ENCODE measurements around the gene OBSCN. TPM values are rescaled to one million over a fixed set of nuclear protein-coding genes. Genes with fewer than 3 reads are reported as not detected.

The OBSCN gene
- total RNA-seq, 1 experiment from 2014 or later, result 33.3 TPM

- Mint-ChIP-seq H3K4me1 (no peaks in the 10 kb centered on the region), H3K27ac (no peak overlapping the region), H3K27me3 (ENCODE audit: low read depth) (no peaks in the 10 kb centered on the region), H3K4me3 (no peak overlapping the region), H3K9me3 (no peaks in the 10 kb centered on the region), H3K36me3 (ENCODE audit: insufficient read depth in 1 of 3, low read depth in 3 of 3) (peaks cover 19 to 45% (median 36%) of the 10 kb centered on the region in 3 experiments; a peak in 6 of 7 replicates)
- Histone ChIP-seq H2BK15ac (ENCODE audit: low read depth, low read length) (no peak overlapping the region), H3K9ac (ENCODE audit: extremely low read depth, insufficient read length, low read length) (no peak overlapping the region), H3K27me3 (ENCODE audit: insufficient read depth, low read length) (no peaks in the 10 kb centered on the region), H3K4ac (ENCODE audit: low read depth, low read length) (no peak overlapping the region), H3K79me2 (ENCODE audit: insufficient read depth, low read length) (no peaks in the 10 kb centered on the region), H2AK5ac (ENCODE audit: insufficient read length, low read length) (no peak overlapping the region), H4K8ac (replicated peaks; ENCODE audit: insufficient read length, low read depth, low read length) (no peak overlapping the region), H2BK5ac (ENCODE audit: insufficient read length, low read length) (no peak overlapping the region), H3K4me2 (ENCODE audit: insufficient read depth, insufficient read length, low read length) (no peak overlapping the region), H4K91ac (ENCODE audit: insufficient read length, low read depth, low read length) (no peak overlapping the region), H3K23ac (ENCODE audit: insufficient read length, low read depth, low read length) (no peak overlapping the region), H3K56ac (ENCODE audit: insufficient read length, low read depth, low read length) (no peak overlapping the region), H3K23me2 (ENCODE audit: insufficient read length, low read depth, low read length, poor library complexity, severe bottlenecking) (no peaks in the 10 kb centered on the region), H3T11ph (ENCODE audit: low read length) (no peak overlapping the region), H3K4me1 (ENCODE audit: insufficient read depth, low read length) (no peaks in the 10 kb centered on the region), H3K18ac (ENCODE audit: insufficient read length, low read depth, low read length) (no peak overlapping the region), H3K79me1 (ENCODE audit: insufficient read depth, low read depth, low read length, poor library complexity, severe bottlenecking) (no peaks in the 10 kb centered on the region), H4K20me1 (ENCODE audit: control insufficient read depth, insufficient read depth, insufficient read length) (no peaks in the 10 kb centered on the region), H4K5ac (ENCODE audit: insufficient read length, low read depth, low read length) (no peak overlapping the region), H3K27ac (ENCODE audit: insufficient read length, low read depth, low read length) (no peak overlapping the region), H2AFZ (ENCODE audit: low read length) (no peak overlapping the region), H3K9me3 (ENCODE audit: control insufficient read depth, low read depth, low read length) (no peaks in the 10 kb centered on the region), H2BK120ac (ENCODE audit: low read depth, low read length, poor library complexity, severe bottlenecking) (no peak overlapping the region), H2BK12ac (ENCODE audit: insufficient read length, low read depth, low read length) (no peak overlapping the region), H3K14ac (ENCODE audit: insufficient read depth, low read length) (no peak overlapping the region), H2BK20ac (ENCODE audit: low read depth, low read length, poor library complexity, severe bottlenecking) (no peak overlapping the region)
- no peak for DNase-seq
- no CpG with 5 or more reads among the region's 6 CpGs for WGBS (ENCODE audit: extremely low coverage, insufficient read length, low lambda C conversion rate)
- TF ChIP-seq CTCF (conservative IDR thresholded peaks at IDR 0.05), result no peak
Observed at GRCh38 chr1:228284521-228284920, 76.7 kb downstream of the OBSCN start.

Data from H9 (cell line).